ENCODE results near the gene CACNA2D2.

CACNA2D2 gene

GRCh38 chr3:50359760-50360110 is 143.7 kb downstream of the CACNA2D2 start:
- H3K36me3 Mint-ChIP-seq (ENCODE audit: low read depth) = peaks cover 42% of the 10 kb centered on the region
- peak overlapping the region; percentile 97 for H3K27ac Mint-ChIP-seq
- peak overlapping the region; percentile 96 for H3K4me3 Mint-ChIP-seq
- H3K4me1 Mint-ChIP-seq (ENCODE audit: low read depth) = peaks cover 50% of the 10 kb centered on the region
- no peaks in the 10 kb centered on the region for H3K27me3 Mint-ChIP-seq
- no peak for DNase-seq
- H3K9me3 Mint-ChIP-seq = no peaks in the 10 kb centered on the region

- Mint-ChIP-seq H3K4me1 (ENCODE audit: low read depth) (peaks cover 47% of the 10 kb centered on the region), H3K27ac (peak within 1 kb of the TSS; percentile 97), H3K27me3 (no peaks in the 10 kb centered on the region), H3K9me3 (no peaks in the 10 kb centered on the region), H3K36me3 (ENCODE audit: low read depth) (peaks cover 48% of the 10 kb centered on the region), H3K4me3 (peak within 1 kb of the TSS; percentile 96)
- peak; percentile 90 for DNase-seq
These were observed 144.3 kb downstream of the CACNA2D2 start, which contains the start of gene TMEM115 for GRCh38 chr3:50358911-50359759. TMEM115 (minus strand) TSS chr3:50359521; CDS start chr3:50359063, 458 bp downstream.

- Mint-ChIP-seq H3K4me3 (peak overlapping the region; percentile 96), H3K4me1 (ENCODE audit: low read depth) (peaks cover 49% of the 10 kb centered on the region), H3K36me3 (ENCODE audit: low read depth) (peaks cover 55% of the 10 kb centered on the region), H3K27ac (peak overlapping the region; percentile 95), H3K9me3 (no peaks in the 10 kb centered on the region), H3K27me3 (no peaks in the 10 kb centered on the region)
- no peak for DNase-seq
These were observed 145.0 kb downstream of the CACNA2D2 start for GRCh38 chr3:50358355-50358910.

GRCh38 chr3:50357481-50357880 is 146.0 kb downstream of the CACNA2D2 start:
- H3K27ac Mint-ChIP-seq = peak overlapping the region; percentile 95
- no peaks in the 10 kb centered on the region for H3K27me3 Mint-ChIP-seq
- peaks cover 64% of the 10 kb centered on the region for H3K36me3 Mint-ChIP-seq (ENCODE audit: low read depth)
- H3K4me1 Mint-ChIP-seq (ENCODE audit: low read depth) = peaks cover 55% of the 10 kb centered on the region
- H3K9me3 Mint-ChIP-seq = no peaks in the 10 kb centered on the region
- peak overlapping the region; percentile 96 for H3K4me3 Mint-ChIP-seq
- DNase-seq = no peak

GRCh38 chr3:50356553-50356952 is 146.9 kb downstream of the CACNA2D2 start:
- Mint-ChIP-seq H3K27ac (peak overlapping the region; percentile 95), H3K27me3 (no peaks in the 10 kb centered on the region), H3K36me3 (ENCODE audit: low read depth) (peaks cover 72% of the 10 kb centered on the region), H3K4me1 (ENCODE audit: low read depth) (peaks cover 61% of the 10 kb centered on the region), H3K9me3 (no peaks in the 10 kb centered on the region), H3K4me3 (peak overlapping the region; percentile 96)
- no peak for DNase-seq

GRCh38 chr3:50355829-50356552 is 147.4 kb downstream of the CACNA2D2 start:
- peaks cover 67% of the 10 kb centered on the region for H3K4me1 Mint-ChIP-seq (ENCODE audit: low read depth)
- peaks cover 78% of the 10 kb centered on the region for H3K36me3 Mint-ChIP-seq (ENCODE audit: low read depth)
- peak overlapping the region; percentile 95 for H3K27ac Mint-ChIP-seq
- H3K9me3 Mint-ChIP-seq = no peaks in the 10 kb centered on the region
- no peak for DNase-seq
- H3K27me3 Mint-ChIP-seq = no peaks in the 10 kb centered on the region
- H3K4me3 Mint-ChIP-seq = peak overlapping the region; percentile 96

- DNase-seq = no peak
- Mint-ChIP-seq H3K4me1 (ENCODE audit: low read depth) (peaks cover 71% of the 10 kb centered on the region), H3K4me3 (no peak overlapping the region), H3K9me3 (no peaks in the 10 kb centered on the region), H3K27me3 (no peaks in the 10 kb centered on the region), H3K27ac (peak overlapping the region; percentile 95), H3K36me3 (ENCODE audit: low read depth) (peaks cover 88% of the 10 kb centered on the region)
These were observed 148.6 kb downstream of the CACNA2D2 start for GRCh38 chr3:50354850-50355249.

- DNase-seq = no peak
- Mint-ChIP-seq H3K27me3 (no peaks in the 10 kb centered on the region), H3K27ac (peak overlapping the region; percentile 30), H3K4me1 (ENCODE audit: low read depth) (peaks cover 73% of the 10 kb centered on the region), H3K36me3 (ENCODE audit: low read depth) (peaks cover 93% of the 10 kb centered on the region), H3K4me3 (no peak overlapping the region), H3K9me3 (no peaks in the 10 kb centered on the region)
These were observed 149.2 kb downstream of the CACNA2D2 start for GRCh38 chr3:50354186-50354764.

- Mint-ChIP-seq H3K9me3 (no peaks in the 10 kb centered on the region), H3K36me3 (ENCODE audit: low read depth) (peaks cover 96% of the 10 kb centered on the region), H3K4me3 (no peak overlapping the region), H3K4me1 (ENCODE audit: low read depth) (peaks cover 80% of the 10 kb centered on the region), H3K27ac (peak overlapping the region; percentile 51), H3K27me3 (no peaks in the 10 kb centered on the region)
- no peak for DNase-seq
These were observed 150.0 kb downstream of the CACNA2D2 start for GRCh38 chr3:50353245-50354004.

GRCh38 chr3:50352781-50353180 is 150.7 kb downstream of the CACNA2D2 start:
- H3K4me3 Mint-ChIP-seq = no peak overlapping the region
- DNase-seq = no peak

GRCh38 chr3:50351323-50351697 is 152.1 kb downstream of the CACNA2D2 start:
- Mint-ChIP-seq H3K4me1 (ENCODE audit: low read depth) (peaks cover 73% of the 10 kb centered on the region), H3K36me3 (ENCODE audit: low read depth) (peaks cover 92% of the 10 kb centered on the region), H3K4me3 (peak overlapping the region; percentile 98), H3K27me3 (no peaks in the 10 kb centered on the region), H3K9me3 (no peaks in the 10 kb centered on the region), H3K27ac (peak overlapping the region; percentile 100)
- DNase-seq = no peak

More at GRCh38 chr3:50352781-50353180, 150.7 kb downstream of the CACNA2D2 start:
- H3K27me3 Mint-ChIP-seq = no peaks in the 10 kb centered on the region
- H3K4me1 Mint-ChIP-seq (ENCODE audit: low read depth) = peaks cover 78% of the 10 kb centered on the region
- H3K27ac Mint-ChIP-seq = peak overlapping the region; percentile 51
- peaks cover 96% of the 10 kb centered on the region for H3K36me3 Mint-ChIP-seq (ENCODE audit: low read depth)
- H3K9me3 Mint-ChIP-seq = no peaks in the 10 kb centered on the region

GRCh38 chr3:50350527-50351322 is 152.7 kb downstream of the CACNA2D2 start, which contains the start of the genes CYB561D2 and NPRL2:
CYB561D2 (plus strand) TSS chr3:50350862; CDS start chr3:50351434, 572 bp downstream.
NPRL2 (minus strand) TSS chr3:50350775; CDS start chr3:50350652, 123 bp downstream.
- Mint-ChIP-seq H3K9me3 (no peaks in the 10 kb centered on the region), H3K27ac (peak within 1 kb of the TSS; percentile 100), H3K4me1 (ENCODE audit: low read depth) (peaks cover 71% of the 10 kb centered on the region), H3K27me3 (no peaks in the 10 kb centered on the region), H3K36me3 (ENCODE audit: low read depth) (peaks cover 92% of the 10 kb centered on the region), H3K4me3 (peak within 1 kb of the TSS; percentile 98)
- peak; percentile 100 for DNase-seq

GRCh38 chr3:50350213-50350526 is 153.3 kb downstream of the CACNA2D2 start:
- peaks cover 70% of the 10 kb centered on the region for H3K4me1 Mint-ChIP-seq (ENCODE audit: low read depth)
- H3K4me3 Mint-ChIP-seq = peak overlapping the region; percentile 98
- H3K36me3 Mint-ChIP-seq (ENCODE audit: low read depth) = peaks cover 87% of the 10 kb centered on the region
- peak overlapping the region; percentile 100 for H3K27ac Mint-ChIP-seq
- H3K9me3 Mint-ChIP-seq = no peaks in the 10 kb centered on the region
- no peaks in the 10 kb centered on the region for H3K27me3 Mint-ChIP-seq
- DNase-seq = no peak
